Measurements from ENCODE around the gene SPDYE6.
"Not testable (repeated sequence)": the region's sequence is repeated elsewhere in the genome, so short reads cannot be mapped to it uniquely, and the experiment has no call there.

SPDYE6 gene

GRCh38 chr7:102363549-102364393, 7.5 kb upstream of the SPDYE6 start:
- ATAC-seq (peak; percentile 100), DNase-seq (peak; percentile 93)

- not testable (repeated sequence) for ATAC-seq, DNase-seq
Observed at GRCh38 chr7:102346983-102347382, 9.3 kb downstream of the SPDYE6 start.

DNA sequence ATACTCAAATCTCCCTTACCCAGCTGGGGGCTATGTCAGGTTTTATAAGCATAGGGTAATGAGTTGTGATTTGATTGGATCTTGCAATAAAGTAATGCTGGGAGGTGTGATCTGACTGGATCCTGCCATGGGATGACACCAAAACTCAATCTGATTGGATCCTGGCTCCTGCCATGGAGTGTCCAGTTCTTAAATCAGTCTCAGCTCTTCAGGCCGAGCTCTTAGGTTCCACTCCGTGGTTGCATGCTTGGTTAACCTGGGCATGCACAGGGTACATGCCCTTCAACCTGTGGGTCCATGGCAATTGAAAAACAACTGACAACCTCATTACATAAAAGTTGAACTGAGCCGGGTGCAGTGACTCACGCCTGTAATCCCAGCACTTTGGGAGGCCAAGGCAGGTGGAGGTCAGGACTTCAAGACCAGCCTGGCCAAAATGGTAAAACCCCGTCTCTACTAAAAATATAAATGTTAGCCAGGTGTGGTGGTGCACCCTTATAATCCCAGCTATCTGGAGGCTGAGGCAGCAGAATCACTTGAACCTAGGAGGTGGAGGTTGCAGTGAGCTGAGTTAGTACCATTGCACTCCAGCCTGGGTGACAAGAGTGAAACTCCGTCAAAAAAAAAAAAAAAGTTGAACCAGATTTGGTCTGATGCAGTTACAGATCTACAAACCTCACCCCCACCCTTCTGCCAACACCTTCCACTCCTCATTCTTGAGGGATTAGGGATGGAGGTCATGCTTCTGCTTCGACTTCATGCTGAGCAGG, 15.5 kb downstream of the SPDYE6 start:
- DNase-seq, ATAC-seq: not testable (repeated sequence)

DNA sequence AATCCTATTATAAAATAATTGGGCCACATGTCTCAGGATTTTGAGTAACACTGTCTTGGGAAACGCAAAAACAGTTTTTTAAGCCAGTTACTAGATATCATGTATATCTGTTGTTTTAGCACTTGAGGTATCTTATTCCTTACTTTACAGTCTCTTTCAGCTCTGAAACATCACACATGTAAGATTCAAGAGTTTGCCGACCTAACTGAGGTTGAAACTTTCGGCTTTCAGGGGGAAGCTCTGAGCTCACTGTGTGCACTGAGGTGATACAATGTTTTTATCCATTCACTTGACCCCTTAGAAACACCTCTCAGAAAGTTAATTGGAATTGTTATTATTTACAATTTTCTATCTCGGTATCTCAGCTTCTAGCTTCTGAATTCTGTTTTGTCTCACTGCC, 18.8 kb downstream of the SPDYE6 start:
- DNase-seq, ATAC-seq: not testable (repeated sequence)

DNA sequence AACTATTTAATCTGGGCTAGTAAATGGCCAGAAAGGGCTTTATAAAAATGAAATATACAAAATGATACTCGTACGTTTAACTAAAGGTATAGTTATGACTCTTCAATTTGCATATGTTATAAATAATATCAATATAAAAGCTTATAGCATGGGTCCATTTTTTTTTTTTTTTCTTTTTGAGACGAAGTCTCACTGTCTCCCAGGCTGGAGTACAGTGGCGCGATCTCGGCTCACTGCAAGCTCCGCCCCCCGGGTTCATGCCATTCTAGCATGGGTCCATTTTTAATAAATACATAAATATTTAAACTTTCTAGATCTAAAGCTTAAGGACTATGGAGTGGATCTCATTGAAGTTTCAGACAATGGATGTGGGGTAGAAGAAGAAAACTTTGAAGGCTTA, 19.2 kb downstream of the SPDYE6 start:
- not testable (repeated sequence) for DNase-seq, ATAC-seq

DNA sequence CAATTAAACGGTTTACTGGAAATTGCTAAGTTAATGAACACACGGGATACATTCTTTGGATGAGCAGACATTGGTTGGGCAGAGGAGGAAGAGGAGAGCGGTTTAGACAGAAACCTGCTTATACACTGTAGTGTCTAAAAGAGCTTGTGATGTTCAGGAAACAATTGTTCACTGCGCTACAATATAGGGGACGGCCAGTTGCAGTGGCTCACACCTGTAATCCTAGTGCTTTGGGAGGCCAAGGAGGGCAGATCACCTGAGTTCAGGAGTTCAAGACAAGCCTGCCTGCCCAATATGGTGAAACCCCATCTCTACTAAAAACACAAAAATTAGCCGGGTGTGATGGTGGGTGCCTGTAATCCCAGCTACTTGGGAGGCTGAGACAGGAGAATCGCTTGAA, 20.7 kb downstream of the SPDYE6 start:
- not testable (repeated sequence) for ATAC-seq

DNA sequence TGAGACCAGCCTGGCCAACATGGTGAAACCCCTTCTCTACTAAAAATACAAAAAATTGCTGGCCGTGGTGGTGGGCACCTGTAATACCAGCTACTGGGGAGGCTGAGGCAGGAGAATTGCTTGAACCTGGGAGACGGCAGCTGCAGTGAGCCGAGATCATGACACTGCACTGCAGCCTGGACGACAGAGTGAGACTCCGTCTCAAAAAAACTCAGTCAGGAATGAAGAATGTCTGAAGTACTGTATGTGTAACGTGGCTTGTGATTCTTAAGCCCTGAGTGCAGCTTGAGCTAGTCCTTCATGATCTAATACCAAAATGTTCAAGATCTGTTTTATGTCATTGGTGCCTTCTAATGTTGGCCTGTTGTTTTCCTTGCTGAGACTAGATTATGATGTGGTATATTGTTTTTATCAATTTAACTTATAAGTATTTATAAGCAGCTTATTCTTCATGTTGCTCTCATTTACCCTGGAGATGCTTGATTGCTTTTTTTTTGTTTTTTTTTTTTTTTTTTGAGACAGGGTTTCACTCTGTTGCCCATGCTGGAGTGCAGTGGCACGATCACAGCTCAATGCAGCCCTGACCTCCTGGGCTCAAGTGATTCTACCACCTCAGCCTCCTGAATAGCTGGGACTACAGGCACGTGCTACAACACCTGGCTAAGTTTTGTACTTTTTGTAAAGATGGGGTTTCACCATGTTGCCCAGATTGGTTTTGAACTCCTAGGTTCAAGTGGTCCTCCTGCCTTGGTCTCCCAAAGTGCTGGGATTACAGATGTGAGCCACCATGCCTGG, 25.4 kb downstream of the SPDYE6 start:
- not testable (repeated sequence) for ATAC-seq, DNase-seq

More for the DNA sequence above, 20.7 kb downstream of the SPDYE6 start:
- not testable (repeated sequence) for DNase-seq

- ATAC-seq, DNase-seq: not testable (repeated sequence)
Observed at GRCh38 chr7:102329366-102329765, 26.9 kb downstream of the SPDYE6 start.

- DNase-seq, ATAC-seq: not testable (repeated sequence)
Observed at GRCh38 chr7:102328863-102329262, 27.4 kb downstream of the SPDYE6 start.

DNA sequence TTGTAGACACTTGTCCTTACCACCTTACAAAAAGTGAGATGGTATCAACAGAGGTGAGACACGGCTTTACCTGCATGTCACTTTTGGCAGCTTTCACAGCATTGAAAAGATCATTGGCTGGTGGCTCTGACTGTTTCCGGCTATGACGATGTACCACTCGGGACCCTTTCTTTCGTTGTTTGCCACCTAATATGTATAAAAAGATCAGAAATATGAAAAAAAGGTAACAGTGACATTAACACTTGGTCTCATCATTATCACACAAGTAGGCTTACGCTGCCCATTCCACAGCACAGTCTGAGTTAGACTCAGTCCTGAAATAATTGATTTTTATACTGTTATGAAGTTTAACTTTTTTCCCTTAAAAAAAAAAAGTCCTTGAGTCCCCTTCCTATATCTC, 29.1 kb downstream of the SPDYE6 start:
- not testable (repeated sequence) for ATAC-seq, DNase-seq

DNA sequence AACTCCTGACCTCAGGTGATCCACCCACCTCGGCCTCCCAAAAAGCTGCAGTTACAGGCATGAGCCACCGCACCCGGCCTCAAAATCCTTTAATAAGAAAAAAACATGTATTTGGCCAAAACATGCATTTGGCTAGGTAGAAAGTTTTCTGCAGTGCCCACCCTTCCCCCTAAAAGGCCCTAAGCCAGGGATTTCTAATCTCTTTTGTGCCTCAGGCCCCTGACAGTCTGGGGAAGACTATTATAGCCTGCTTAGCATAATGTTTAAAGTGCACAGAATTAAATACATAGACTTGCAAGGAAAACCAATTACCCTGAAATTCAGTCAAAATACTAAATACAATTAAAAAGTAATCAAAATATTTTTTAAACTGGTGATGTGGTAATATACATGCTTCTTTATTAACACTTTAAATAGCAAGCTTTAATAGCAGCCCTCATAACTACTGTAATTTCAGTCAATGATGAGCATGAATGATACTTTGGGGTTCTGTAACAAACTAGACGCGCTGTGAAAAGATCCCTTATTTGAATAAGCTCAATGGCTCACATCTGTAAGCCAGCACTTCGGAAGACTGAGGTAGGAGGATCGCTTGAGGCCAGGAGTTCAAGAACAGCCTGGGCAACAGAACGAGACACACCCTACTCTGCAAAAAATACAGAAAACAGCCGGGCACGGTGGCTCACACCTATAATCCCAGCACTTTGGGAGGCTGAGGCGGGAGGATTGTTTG, 29.9 kb downstream of the SPDYE6 start:
- ATAC-seq: no peak
- no peak for DNase-seq

DNA sequence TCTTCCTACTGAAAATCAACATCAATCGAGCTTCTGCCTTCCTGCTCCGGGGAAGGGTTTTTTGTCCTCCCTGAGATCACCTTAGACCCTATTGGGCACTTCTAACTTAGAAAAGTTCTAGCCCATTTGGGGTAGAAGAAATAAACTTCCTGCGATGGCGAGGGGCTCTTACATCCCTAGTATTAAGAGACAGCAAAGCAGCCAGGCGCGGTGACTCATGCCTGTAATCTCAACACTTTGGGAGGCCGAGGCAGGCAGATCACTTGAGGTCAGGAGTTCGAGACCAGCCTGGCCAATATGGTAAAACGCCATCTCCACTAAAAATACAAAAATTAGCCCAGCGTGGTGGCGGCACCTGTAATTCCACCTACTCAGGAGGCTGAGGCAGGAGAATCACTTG, 31.1 kb downstream of the SPDYE6 start:
- not testable (repeated sequence) for ATAC-seq, DNase-seq

DNA sequence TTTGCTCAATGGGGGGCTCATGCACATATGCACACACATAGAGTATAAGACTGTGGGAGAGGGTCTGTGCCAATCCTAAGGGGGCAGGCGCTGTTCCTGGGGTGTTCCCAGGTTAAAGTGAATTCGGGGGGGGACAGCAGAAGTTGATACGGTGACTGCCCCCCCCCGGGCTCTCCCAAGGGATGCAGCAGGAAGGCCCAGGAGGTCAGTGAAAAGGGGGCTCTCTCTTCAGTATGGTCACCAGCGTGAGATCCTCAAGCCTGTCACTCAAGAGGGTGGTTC, 32.4 kb downstream of the SPDYE6 start:
- ATAC-seq: no peak

GRCh38 chr7:102322202-102322715, 34.0 kb downstream of the SPDYE6 start:
- DNase-seq: no peak
- no peak for ATAC-seq

More for the DNA sequence above, 32.4 kb downstream of the SPDYE6 start:
- no peak for DNase-seq

DNA sequence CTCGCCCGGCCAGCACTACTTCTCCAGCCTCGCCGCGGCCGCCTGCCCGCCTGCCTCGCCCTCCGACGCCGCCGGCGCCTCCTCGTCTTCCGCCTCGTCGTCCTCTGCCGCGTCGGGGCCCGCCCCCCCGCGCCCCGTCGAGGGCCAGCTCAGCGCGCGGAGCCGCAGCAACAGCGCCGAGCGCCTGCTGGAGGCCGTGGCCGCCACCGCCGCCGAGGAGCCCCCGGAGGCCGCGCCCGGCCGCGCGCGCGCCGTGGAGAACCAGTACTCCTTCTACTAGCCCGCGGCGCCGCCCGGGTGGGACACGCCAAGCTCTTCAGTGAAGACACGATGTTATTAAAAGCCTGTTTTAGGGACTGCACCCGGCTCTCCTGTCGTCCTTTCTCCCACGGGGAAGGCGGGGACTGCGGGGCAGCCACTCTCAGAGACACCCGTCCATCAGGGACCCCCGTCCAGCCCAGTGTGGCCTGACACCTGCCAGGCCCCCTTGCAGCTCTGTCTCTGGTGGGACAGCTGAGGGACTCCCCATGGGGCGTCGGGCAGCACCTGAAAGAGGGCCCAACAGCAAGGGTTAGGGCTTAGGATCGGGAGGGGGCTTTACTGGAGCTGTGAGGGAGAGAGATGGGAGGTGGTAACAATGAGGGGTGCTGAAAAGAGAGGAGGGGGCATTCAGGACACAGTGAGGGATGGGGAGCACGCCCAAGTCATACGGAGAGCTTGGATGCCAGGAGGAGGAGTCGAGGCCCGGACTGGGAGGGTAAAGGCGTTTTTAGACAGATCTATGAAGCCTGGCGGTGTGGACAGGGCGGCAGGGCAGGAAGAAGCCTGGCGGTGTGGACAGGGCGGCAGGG, 34.7 kb downstream of the SPDYE6 start:
- no peak for DNase-seq
- no peak for ATAC-seq

DNA sequence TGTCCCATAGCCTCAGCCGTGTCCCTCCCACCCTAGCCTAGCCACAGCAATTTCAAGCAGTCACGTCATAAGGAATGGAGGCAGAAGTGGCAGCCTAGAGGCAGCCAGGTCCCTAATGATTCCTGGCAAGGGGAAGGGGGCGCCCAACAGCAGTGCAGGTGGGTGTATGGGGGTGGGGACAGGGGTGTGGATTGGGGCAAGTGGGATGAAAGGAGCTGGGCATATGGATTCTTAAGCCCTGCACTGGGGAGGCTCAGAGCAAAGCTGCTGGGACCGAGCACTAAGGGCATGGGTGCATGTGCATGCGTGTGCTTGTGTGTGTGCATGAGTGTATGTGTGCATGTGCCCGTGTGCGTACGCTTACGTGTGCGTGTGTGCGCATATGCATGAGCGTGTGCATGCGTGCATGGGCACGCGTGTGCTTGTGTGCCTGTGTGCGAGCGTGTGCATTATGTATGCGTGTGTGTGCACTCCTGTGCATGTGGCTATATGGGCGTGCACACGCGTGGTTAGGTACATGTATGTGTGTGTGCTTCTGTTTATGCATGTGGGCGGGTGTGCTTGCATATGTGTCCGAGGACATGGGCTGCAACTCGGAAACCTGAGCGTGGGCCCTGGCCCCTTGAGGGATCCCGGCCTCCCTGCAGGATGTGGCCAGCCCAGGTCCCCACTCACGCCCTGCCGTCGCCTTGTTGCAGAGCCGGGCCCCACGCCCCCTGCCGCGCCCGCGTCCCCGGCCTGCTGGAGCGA, 35.5 kb downstream of the SPDYE6 start:
- no peak for DNase-seq
- ATAC-seq: no peak

DNA sequence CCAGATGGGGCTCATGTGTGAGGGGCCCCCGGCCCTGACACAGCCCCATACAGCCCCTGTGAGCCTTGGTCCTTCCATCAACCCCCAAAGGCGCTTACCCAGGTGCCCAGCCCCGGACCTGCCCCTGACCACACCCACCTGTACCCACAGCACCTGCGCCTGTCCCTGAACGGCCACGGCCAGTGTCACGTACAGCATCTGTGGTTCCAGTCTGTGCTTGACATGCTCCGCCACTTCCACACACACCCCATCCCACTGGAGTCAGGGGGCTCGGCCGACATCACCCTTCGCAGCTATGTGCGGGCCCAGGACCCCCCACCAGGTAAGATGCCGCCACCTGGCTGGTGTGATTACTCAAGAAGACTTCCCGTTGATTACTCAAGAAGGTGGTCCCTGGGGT, 36.1 kb downstream of the SPDYE6 start:
- ATAC-seq: no peak
- no peak for DNase-seq

DNA sequence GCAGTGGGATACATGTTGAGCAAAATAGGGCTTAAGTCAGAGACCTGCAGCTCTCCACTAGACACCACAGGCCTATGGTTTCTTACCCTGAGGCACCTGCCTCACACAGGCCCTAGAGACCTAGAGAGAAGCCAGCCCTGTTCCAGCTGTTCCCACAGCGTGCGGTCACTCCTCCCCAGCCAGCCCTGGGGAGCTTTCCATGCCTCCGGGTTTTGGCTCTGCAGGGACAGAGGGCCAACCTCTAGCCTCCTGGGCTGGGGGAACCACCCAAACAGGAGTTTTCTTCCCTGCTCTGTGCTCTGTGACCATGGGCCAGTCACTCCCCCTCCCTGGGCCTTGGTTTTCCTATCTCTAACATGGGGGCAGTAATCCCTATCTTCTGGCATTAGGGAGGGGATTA, 36.6 kb downstream of the SPDYE6 start:
- DNase-seq (no peak), ATAC-seq (no peak)

GRCh38 chr7:102318482-102318971, 37.7 kb downstream of the SPDYE6 start:
- DNase-seq (no peak), ATAC-seq (no peak)

Data from stimulated activated naive CD8-positive, alpha-beta T cell treated with anti-CD3 and anti-CD28 coated beads, Interleukin-15, Interleukin-2, amounts not matched to agents 100 U/mL and 50 U/mL, for 24 hours (primary cell).